ENCODE measurements around the gene ZNF200. TPM values are rescaled to one million over a fixed set of nuclear protein-coding genes. Genes with fewer than 3 reads are reported as not detected.
A peak's percentile ranks its signal among the peaks of the same experiment; 100 is the strongest.

ZNF200 gene
- total and polyA plus RNA-seq, 2 of the 13 experiments (the other 11 are each of a cell fraction or from before 2014, with no cell fraction given), result 3.5 to 16.5 TPM

DNA sequence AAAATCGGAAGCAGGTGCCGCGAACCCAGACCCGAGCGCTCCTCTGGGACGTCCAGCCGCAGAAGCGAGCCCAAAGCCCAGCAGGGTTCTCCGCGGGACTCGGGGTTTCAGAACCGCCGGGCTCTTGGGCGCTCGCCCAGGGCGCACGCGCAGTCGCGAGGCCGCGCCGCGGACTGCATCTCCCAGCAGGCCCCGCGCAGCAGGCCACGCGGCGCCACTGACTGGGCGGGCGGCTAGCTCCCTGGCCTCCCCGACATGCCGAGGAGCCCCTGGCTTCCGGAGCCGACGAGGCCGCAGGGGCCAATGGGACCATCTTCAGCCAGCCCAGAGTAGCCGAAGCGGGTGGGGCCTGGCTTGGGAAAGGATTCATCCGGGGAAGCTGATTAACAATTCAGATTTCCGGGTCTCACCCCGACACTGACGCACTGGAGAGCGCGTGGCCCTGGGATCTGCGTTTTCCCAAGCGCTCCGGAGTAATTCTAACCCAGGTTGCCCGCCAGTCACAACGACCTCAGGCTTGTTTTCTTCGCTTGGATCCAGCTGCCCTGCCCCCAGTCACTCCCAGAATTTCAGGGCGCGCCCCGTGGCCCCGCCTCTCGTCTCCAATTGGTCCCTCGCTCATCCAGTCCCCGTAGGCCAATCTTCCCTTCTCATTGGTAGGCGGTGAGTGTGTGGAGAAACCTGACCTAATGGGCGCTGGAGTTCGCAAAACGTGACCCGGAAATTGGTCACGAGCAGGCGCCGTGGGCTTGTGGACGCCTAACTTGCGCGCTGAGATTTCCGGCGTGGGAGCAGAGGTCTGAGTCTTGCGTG is 48.0 kb upstream of the ZNF200 start, which contains the start of gene ZNF263 (continued):
- TF ChIP-seq NBN (conservative IDR thresholded peaks at IDR 0.05) (no peak), CAMTA2 (CRISPR knock-in tag; IDR thresholded peaks at IDR 0.05; ENCODE audit: borderline replicate concordance) (peak; percentile 53; the same call in 1 of the 2 replicates), ERF (CRISPR knock-in tag; IDR thresholded peaks at IDR 0.05) (peak; percentile 11; the same call in 1 of the 2 replicates), ZBTB26 (CRISPR knock-in tag; IDR thresholded peaks at IDR 0.05; ENCODE audit: borderline replicate concordance) (no peak), NONO (IDR thresholded peaks at IDR 0.05) (no peak), NONO (CRISPR knock-in tag; conservative IDR thresholded peaks at IDR 0.05) (peak; percentile 76; the same call in 1 of the 2 replicates), ZNF333 (CRISPR knock-in tag; IDR thresholded peaks at IDR 0.05; ENCODE audit: borderline replicate concordance) (peak; percentile 78), RFX3 (CRISPR knock-in tag; IDR thresholded peaks at IDR 0.05) (no peak), HNF1B (CRISPR knock-in tag; IDR thresholded peaks at IDR 0.05) (peak; percentile 64; the same call in 1 of the 2 replicates), ZNF234 (CRISPR knock-in tag; conservative IDR thresholded peaks at IDR 0.05) (peak; percentile 94), HNRNPLL (IDR thresholded peaks at IDR 0.05; ENCODE audit: low read depth, low read length, poor library complexity, severe bottlenecking) (peak; percentile 57), ZNF331 (CRISPR knock-in tag; IDR thresholded peaks at IDR 0.05) (no peak; the same call in 1 of the 2 replicates), PAXIP1 (CRISPR knock-in tag; conservative IDR thresholded peaks at IDR 0.05) (peak; percentile 68), ZMYM4 (CRISPR knock-in tag; IDR thresholded peaks at IDR 0.05) (peak; percentile 38), ZSCAN29 (CRISPR knock-in tag; conservative IDR thresholded peaks at IDR 0.05) (peak; percentile 64; the same call in 1 of the 2 replicates), ZNF30 (CRISPR knock-in tag; IDR thresholded peaks at IDR 0.05) (no peak), KMT2A (CRISPR knock-in tag; IDR thresholded peaks at IDR 0.05) (peak; percentile 62; the same call in 1 of the 2 replicates), ZBTB14 (CRISPR knock-in tag; IDR thresholded peaks at IDR 0.05) (peak; percentile 28)
- TF ChIP-seq, protein P1, sequence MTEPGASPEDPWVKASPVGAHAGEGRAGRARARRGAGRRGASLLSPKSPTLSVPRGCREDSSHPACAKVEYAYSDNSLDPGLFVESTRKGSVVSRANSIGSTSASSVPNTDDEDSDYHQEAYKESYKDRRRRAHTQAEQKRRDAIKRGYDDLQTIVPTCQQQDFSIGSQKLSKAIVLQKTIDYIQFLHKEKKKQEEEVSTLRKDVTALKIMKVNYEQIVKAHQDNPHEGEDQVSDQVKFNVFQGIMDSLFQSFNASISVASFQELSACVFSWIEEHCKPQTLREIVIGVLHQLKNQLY (CRISPR knock-in tag; IDR thresholded peaks at IDR 0.05), result peak; percentile 79
- TF ChIP-seq, protein P2, sequence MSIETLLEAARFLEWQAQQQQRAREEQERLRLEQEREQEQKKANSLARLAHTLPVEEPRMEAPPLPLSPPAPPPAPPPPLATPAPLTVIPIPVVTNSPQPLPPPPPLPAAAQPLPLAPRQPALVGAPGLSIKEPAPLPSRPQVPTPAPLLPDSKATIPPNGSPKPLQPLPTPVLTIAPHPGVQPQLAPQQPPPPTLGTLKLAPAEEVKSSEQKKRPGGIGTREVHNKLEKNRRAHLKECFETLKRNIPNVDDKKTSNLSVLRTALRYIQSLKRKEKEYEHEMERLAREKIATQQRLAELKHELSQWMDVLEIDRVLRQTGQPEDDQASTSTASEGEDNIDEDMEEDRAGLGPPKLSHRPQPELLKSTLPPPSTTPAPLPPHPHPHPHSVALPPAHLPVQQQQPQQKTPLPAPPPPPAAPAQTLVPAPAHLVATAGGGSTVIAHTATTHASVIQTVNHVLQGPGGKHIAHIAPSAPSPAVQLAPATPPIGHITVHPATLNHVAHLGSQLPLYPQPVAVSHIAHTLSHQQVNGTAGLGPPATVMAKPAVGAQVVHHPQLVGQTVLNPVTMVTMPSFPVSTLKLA (IDR thresholded peaks at IDR 0.05), result peak; percentile 78

Measured in HepG2 (cell line).